Measurements from ENCODE around the gene HMGB4.

Gene HMGB4

GRCh38 chr1:33820804-33821203 is 43.1 kb upstream of the HMGB4 start:
- in situ Hi-C loops (cut with MboI; ENCODE audit: low pct_unique_long_range_greater_than_20kb, low sequenced_read_pairs, unreplicated experiment): no loop called here
- no peak for DNase-seq (ENCODE audit: low spot score)
- no peak for TF ChIP-seq CTCF (IDR thresholded peaks at IDR 0.05; ENCODE audit: extremely low read depth, insufficient read depth, missing control alignments)

- DNase-seq (ENCODE audit: low spot score): no peak
- TF ChIP-seq CTCF (IDR thresholded peaks at IDR 0.05; ENCODE audit: extremely low read depth, insufficient read depth, missing control alignments): no peak
- in situ Hi-C loops (cut with MboI; ENCODE audit: low pct_unique_long_range_greater_than_20kb, low sequenced_read_pairs, unreplicated experiment): no loop called here
Measured at GRCh38 chr1:33821291-33821690, 42.6 kb upstream of the HMGB4 start.

GRCh38 chr1:33822396-33822795 is 41.5 kb upstream of the HMGB4 start:
- in situ Hi-C loops (cut with MboI; ENCODE audit: low pct_unique_long_range_greater_than_20kb, low sequenced_read_pairs, unreplicated experiment): no loop called here
- DNase-seq (ENCODE audit: low spot score): no peak
- no peak for TF ChIP-seq CTCF (IDR thresholded peaks at IDR 0.05; ENCODE audit: extremely low read depth, insufficient read depth, missing control alignments)

GRCh38 chr1:33823401-33823800 is 40.5 kb upstream of the HMGB4 start:
- DNase-seq (ENCODE audit: low spot score): no peak
- in situ Hi-C loops (cut with MboI; ENCODE audit: low pct_unique_long_range_greater_than_20kb, low sequenced_read_pairs, unreplicated experiment): no loop called here

GRCh38 chr1:33823830-33824229 is 40.0 kb upstream of the HMGB4 start:
- in situ Hi-C loops (cut with MboI; ENCODE audit: low pct_unique_long_range_greater_than_20kb, low sequenced_read_pairs, unreplicated experiment): no loop called here
- DNase-seq (ENCODE audit: low spot score): no peak
- no peak for TF ChIP-seq CTCF (IDR thresholded peaks at IDR 0.05; ENCODE audit: extremely low read depth, insufficient read depth, missing control alignments)

More at GRCh38 chr1:33823401-33823800, 40.5 kb upstream of the HMGB4 start:
- no peak for TF ChIP-seq CTCF (IDR thresholded peaks at IDR 0.05; ENCODE audit: extremely low read depth, insufficient read depth, missing control alignments)

GRCh38 chr1:33824321-33824720 is 39.6 kb upstream of the HMGB4 start:
- no peak for DNase-seq (ENCODE audit: low spot score)
- TF ChIP-seq CTCF (IDR thresholded peaks at IDR 0.05; ENCODE audit: extremely low read depth, insufficient read depth, missing control alignments): no peak
- in situ Hi-C loops (cut with MboI; ENCODE audit: low pct_unique_long_range_greater_than_20kb, low sequenced_read_pairs, unreplicated experiment): no loop called here

GRCh38 chr1:33824971-33825370 is 38.9 kb upstream of the HMGB4 start:
- in situ Hi-C loops (cut with MboI; ENCODE audit: low pct_unique_long_range_greater_than_20kb, low sequenced_read_pairs, unreplicated experiment): no loop called here
- TF ChIP-seq CTCF (IDR thresholded peaks at IDR 0.05; ENCODE audit: extremely low read depth, insufficient read depth, missing control alignments): no peak

More at GRCh38 chr1:33824971-33825370, 38.9 kb upstream of the HMGB4 start:
- DNase-seq (ENCODE audit: low spot score): no peak

All from GM13977 (cell line).